Adipocyte (in vitro differentiated cells): Measurements from ENCODE around the gene OR4M1.
"Not testable (repeated sequence)": the region's sequence is repeated elsewhere in the genome, so short reads cannot be mapped to it uniquely, and the experiment has no call there.

Experiments used
- DNase-seq: peaks from one replicate; pipeline ENCODE4 v3.0.0-alpha.2; 2015; ENCODE audit warnings: low read depth
- H3K27me3 ChIP-seq: replicated peaks from 2 replicates; pipeline ENCODE4 v1.7.0; 2013; ENCODE audit warnings: mild to moderate bottlenecking, low read length, moderate library complexity; ENCODE audit not compliant: control insufficient read depth, insufficient read depth
- H3K36me3 ChIP-seq: 2 replicates; pipeline ENCODE4 v1.7.0; 2013; ENCODE audit warnings: low read length, mild to moderate bottlenecking, moderate library complexity; ENCODE audit not compliant: control insufficient read depth, insufficient read depth, severe bottlenecking
- H3K4me1 ChIP-seq: 2 replicates; pipeline ENCODE4 v1.7.0; 2013; ENCODE audit warnings: mild to moderate bottlenecking, low read length, moderate library complexity; ENCODE audit not compliant: control insufficient read depth, insufficient read depth
- H3K4me3 ChIP-seq: 2 replicates; pipeline ENCODE4 v1.7.0; 2013; ENCODE audit warnings: mild to moderate bottlenecking, low read length, moderate library complexity
- H3K9ac ChIP-seq: 2 replicates; pipeline ENCODE4 v1.7.0; 2013; ENCODE audit warnings: mild to moderate bottlenecking, low read length, moderate library complexity
- H3K9me3 ChIP-seq: 2 replicates; pipeline ENCODE4 v1.7.0; 2013; ENCODE audit warnings: mild to moderate bottlenecking, low read length, moderate library complexity; ENCODE audit not compliant: control insufficient read depth

The OR4M1 gene

GRCh38 chr14:19773204-19773603 lies at the start of gene OR4M1:
OR4M1 (plus strand) TSS chr14:19773504; CDS start chr14:19780323, 6,819 bp downstream.
- H3K9me3 ChIP-seq, H3K4me3 ChIP-seq: not testable (repeated sequence)

GRCh38 chr14:19729359-19729758 lies 43.9 kb upstream of the OR4M1 start:
- Histone ChIP-seq H3K36me3 (no peaks in the 10 kb centered on the region), H3K27me3 (no peaks in the 10 kb centered on the region), H3K9me3 (peaks cover 17% of the 10 kb centered on the region), H3K9ac (no peak overlapping the region), H3K4me1 (no peaks in the 10 kb centered on the region), H3K4me3 (no peak overlapping the region)
- DNase-seq = no peak

More at GRCh38 chr14:19773204-19773603, at the start of gene OR4M1:
- not testable (repeated sequence) for H3K9ac ChIP-seq, H3K27me3 ChIP-seq, H3K36me3 ChIP-seq, DNase-seq, H3K4me1 ChIP-seq

- H3K9ac ChIP-seq = no peak overlapping the region
- no peaks in the 10 kb centered on the region for H3K4me1 ChIP-seq
- no peaks in the 10 kb centered on the region for H3K36me3 ChIP-seq
- no peak overlapping the region for H3K4me3 ChIP-seq
- peaks cover 17% of the 10 kb centered on the region for H3K9me3 ChIP-seq
- H3K27me3 ChIP-seq = no peaks in the 10 kb centered on the region
- DNase-seq = no peak
Observed at GRCh38 chr14:19729763-19730162, 43.5 kb upstream of the OR4M1 start.

GRCh38 chr14:19733893-19734292 lies 39.4 kb upstream of the OR4M1 start:
- not testable (repeated sequence) for H3K9ac ChIP-seq, H3K27me3 ChIP-seq, H3K4me3 ChIP-seq, H3K36me3 ChIP-seq, DNase-seq, H3K9me3 ChIP-seq, H3K4me1 ChIP-seq

- H3K9me3 ChIP-seq = no peaks in the 10 kb centered on the region
- no peak for DNase-seq
- no peaks in the 10 kb centered on the region for H3K36me3 ChIP-seq
- no peaks in the 10 kb centered on the region for H3K4me1 ChIP-seq
- no peaks in the 10 kb centered on the region for H3K27me3 ChIP-seq
- H3K4me3 ChIP-seq = no peak within 1 kb of the TSS
- no peak within 1 kb of the TSS for H3K9ac ChIP-seq
Observed at GRCh38 chr14:19743256-19743655, 30.0 kb upstream of the OR4M1 start, which contains the start of gene OR4Q3. OR4Q3 (plus strand) TSS chr14:19743571.

GRCh38 chr14:19752316-19752715 lies 21.0 kb upstream of the OR4M1 start:
- not testable (repeated sequence) for H3K9me3 ChIP-seq, DNase-seq, H3K36me3 ChIP-seq, H3K4me3 ChIP-seq, H3K27me3 ChIP-seq, H3K4me1 ChIP-seq, H3K9ac ChIP-seq

GRCh38 chr14:19754172-19754571 lies 19.1 kb upstream of the OR4M1 start:
- no peaks in the 10 kb centered on the region for H3K36me3 ChIP-seq
- no peaks in the 10 kb centered on the region for H3K27me3 ChIP-seq
- no peak overlapping the region for H3K9ac ChIP-seq
- H3K9me3 ChIP-seq = no peaks in the 10 kb centered on the region
- no peak for DNase-seq
- H3K4me3 ChIP-seq = no peak overlapping the region
- peaks cover 4% of the 10 kb centered on the region for H3K4me1 ChIP-seq

GRCh38 chr14:19771491-19771890 lies 1.8 kb upstream of the OR4M1 start:
- H3K27me3 ChIP-seq, H3K4me3 ChIP-seq, H3K4me1 ChIP-seq, H3K36me3 ChIP-seq, H3K9me3 ChIP-seq, DNase-seq, H3K9ac ChIP-seq: not testable (repeated sequence)

- Histone ChIP-seq H3K27me3 (no peaks in the 10 kb centered on the region), H3K4me1 (no peaks in the 10 kb centered on the region), H3K9ac (no peak overlapping the region), H3K36me3 (no peaks in the 10 kb centered on the region), H3K9me3 (peaks cover 5% of the 10 kb centered on the region), H3K4me3 (no peak overlapping the region)
- DNase-seq = no peak
Observed at GRCh38 chr14:19771895-19772430, 1.3 kb upstream of the OR4M1 start.

GRCh38 chr14:19772454-19772853 lies 850 bp upstream of the OR4M1 start:
- H3K4me3 ChIP-seq, H3K9me3 ChIP-seq, H3K9ac ChIP-seq, H3K27me3 ChIP-seq, DNase-seq, H3K36me3 ChIP-seq, H3K4me1 ChIP-seq: not testable (repeated sequence)

- no peaks in the 10 kb centered on the region for H3K27me3 ChIP-seq
- H3K9ac ChIP-seq = no peak overlapping the region
- no peak overlapping the region for H3K4me3 ChIP-seq
- H3K9me3 ChIP-seq = peaks cover 5% of the 10 kb centered on the region
- no peak for DNase-seq
- H3K36me3 ChIP-seq = no peaks in the 10 kb centered on the region
- no peaks in the 10 kb centered on the region for H3K4me1 ChIP-seq
Observed at GRCh38 chr14:19775587-19775986, 2.3 kb downstream of the OR4M1 start.

GRCh38 chr14:19785848-19786247 lies 12.5 kb downstream of the OR4M1 start:
- not testable (repeated sequence) for H3K36me3 ChIP-seq, DNase-seq, H3K4me1 ChIP-seq, H3K9me3 ChIP-seq, H3K27me3 ChIP-seq, H3K4me3 ChIP-seq, H3K9ac ChIP-seq
